HEK293T (cell line): ENCODE measurements around the gene ZPBP2.

ENCODE experiments used
- ARNT ChIP-seq: fragments of 450-650 bp; IDR thresholded peaks from 2 replicates; pipeline ENCODE4 v1.6.1; 2017; ENCODE audit warnings: mild to moderate bottlenecking
- CTBP1 ChIP-seq: fragments of 450-650 bp; IDR thresholded peaks from 2 replicates; pipeline ENCODE4 v1.6.1; 2016; ENCODE audit warnings: borderline replicate concordance
- ELF4 ChIP-seq: fragments of 450-650 bp; IDR thresholded peaks from 2 replicates; pipeline ENCODE4 v1.6.1; 2017; ENCODE audit warnings: antibody characterized with exemption
- FOXA1 ChIP-seq: fragments of 450-650 bp; IDR thresholded peaks from 2 replicates; pipeline ENCODE4 v1.6.1; 2016; ENCODE audit warnings: mild to moderate bottlenecking
- FOXK2 ChIP-seq: fragments of 450-650 bp; IDR thresholded peaks from 2 replicates; pipeline ENCODE4 v1.6.1; 2016; ENCODE audit warnings: mild to moderate bottlenecking
- FOXM1 ChIP-seq: fragments of 450-650 bp; IDR thresholded peaks from 2 replicates; pipeline ENCODE4 v1.6.1; 2017; ENCODE audit warnings: mild to moderate bottlenecking, borderline replicate concordance
- HDGF ChIP-seq: fragments of 450-650 bp; IDR thresholded peaks from 2 replicates; pipeline ENCODE4 v1.6.1; 2017; ENCODE audit warnings: antibody characterized with exemption, borderline replicate concordance
- L3MBTL2 ChIP-seq: fragments of 450-650 bp; conservative IDR thresholded peaks from 2 replicates; pipeline ENCODE4 v1.6.1; 2016; ENCODE audit warnings: mild to moderate bottlenecking
- SP1 ChIP-seq: fragments of 450-650 bp; IDR thresholded peaks from 2 replicates; pipeline ENCODE4 v1.6.1; 2017
- SUZ12 ChIP-seq: fragments of 450-650 bp; IDR thresholded peaks from 2 replicates; pipeline ENCODE4 v1.6.1; 2016; ENCODE audit warnings: mild to moderate bottlenecking
- TARDBP ChIP-seq: fragments of 450-650 bp; IDR thresholded peaks from 2 replicates; pipeline ENCODE4 v1.6.1; 2016
- TF ChIP-seq, protein P1 (sequence below): fragments of 450-650 bp; IDR thresholded peaks from 2 replicates; pipeline ENCODE4 v1.6.1; 2016

DNA sequence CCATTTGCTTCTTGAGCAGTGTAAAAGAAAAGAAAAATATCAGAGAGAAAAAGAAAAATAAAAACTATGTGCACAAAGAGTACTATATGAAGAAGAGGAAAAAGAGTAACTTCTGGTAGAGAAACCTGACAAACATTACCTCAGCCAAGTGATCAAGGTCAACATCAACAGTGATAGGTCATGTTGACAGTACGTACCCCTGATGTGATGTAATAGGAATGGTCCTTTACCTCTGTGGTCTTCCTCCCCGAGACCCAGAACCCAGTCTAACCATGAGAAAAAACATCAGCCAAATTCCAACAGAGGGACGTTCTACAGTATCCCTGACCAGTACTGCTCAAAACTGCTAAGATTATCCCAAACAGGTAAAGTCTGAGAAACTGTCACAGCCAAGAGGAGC, 46.0 kb downstream of the ZPBP2 start:
- no peak for TF ChIP-seq SP1
- TF ChIP-seq FOXK2, result no peak
- TF ChIP-seq FOXM1, result no peak
- no peak for TF ChIP-seq ARNT
- no peak for TF ChIP-seq ELF4
- TF ChIP-seq CTBP1, result no peak
- TF ChIP-seq SUZ12, result no peak
- TF ChIP-seq L3MBTL2, result no peak
- TF ChIP-seq TARDBP, result no peak
- no peak for TF ChIP-seq FOXA1
- TF ChIP-seq HDGF, result no peak
- TF ChIP-seq, protein P1, sequence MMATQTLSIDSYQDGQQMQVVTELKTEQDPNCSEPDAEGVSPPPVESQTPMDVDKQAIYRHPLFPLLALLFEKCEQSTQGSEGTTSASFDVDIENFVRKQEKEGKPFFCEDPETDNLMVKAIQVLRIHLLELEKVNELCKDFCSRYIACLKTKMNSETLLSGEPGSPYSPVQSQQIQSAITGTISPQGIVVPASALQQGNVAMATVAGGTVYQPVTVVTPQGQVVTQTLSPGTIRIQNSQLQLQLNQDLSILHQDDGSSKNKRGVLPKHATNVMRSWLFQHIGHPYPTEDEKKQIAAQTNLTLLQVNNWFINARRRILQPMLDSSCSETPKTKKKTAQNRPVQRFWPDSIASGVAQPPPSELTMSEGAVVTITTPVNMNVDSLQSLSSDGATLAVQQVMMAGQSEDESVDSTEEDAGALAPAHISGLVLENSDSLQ, result no peak
